GM13976 (cell line): ENCODE data around the gene NIPA2.

Experiments
- DNase-seq: peaks from one replicate; pipeline ENCODE4 v3.0.0; 2012; ENCODE audit warnings: low spot score
- in situ Hi-C: fragments of 300-500 bp; cut with MboI; formaldehyde crosslinking; loops from one replicate; pipeline ENCODE4 v1.12.0; 2022; ENCODE audit warnings: low sequenced_read_pairs, mixed read lengths, inconsistent platforms; ENCODE audit not compliant: unreplicated experiment
- TF ChIP-seq, protein P1 (sequence below): IDR thresholded peaks from 2 replicates; pipeline ENCODE4 v1.5.1; 2012; ENCODE audit warnings: borderline replicate concordance, mild to moderate bottlenecking; ENCODE audit not compliant: insufficient read depth; ENCODE audit errors: extremely low read depth, missing control alignments, control extremely low read depth

The NIPA2 gene

DNA sequence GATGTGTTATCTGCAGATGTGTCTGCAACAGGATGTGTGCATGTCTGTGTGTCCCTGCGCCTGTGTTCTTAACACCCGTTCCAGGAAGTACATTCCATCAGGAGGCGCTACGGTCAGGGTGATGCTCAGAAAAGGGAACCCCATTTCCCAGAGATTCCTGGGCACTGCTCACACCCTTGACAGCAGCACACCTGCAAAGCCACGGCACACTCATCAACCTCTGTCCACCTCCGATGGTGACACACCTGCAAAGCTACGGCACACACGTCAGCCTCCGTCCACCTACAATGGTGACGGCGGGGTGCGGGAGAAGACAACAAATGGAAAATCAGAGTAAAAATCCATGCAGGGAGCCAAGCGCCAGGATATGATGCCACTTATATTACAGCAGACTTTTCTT, 55.4 kb downstream of the NIPA2 start:
- DNase-seq = no peak
- TF ChIP-seq, protein P1, sequence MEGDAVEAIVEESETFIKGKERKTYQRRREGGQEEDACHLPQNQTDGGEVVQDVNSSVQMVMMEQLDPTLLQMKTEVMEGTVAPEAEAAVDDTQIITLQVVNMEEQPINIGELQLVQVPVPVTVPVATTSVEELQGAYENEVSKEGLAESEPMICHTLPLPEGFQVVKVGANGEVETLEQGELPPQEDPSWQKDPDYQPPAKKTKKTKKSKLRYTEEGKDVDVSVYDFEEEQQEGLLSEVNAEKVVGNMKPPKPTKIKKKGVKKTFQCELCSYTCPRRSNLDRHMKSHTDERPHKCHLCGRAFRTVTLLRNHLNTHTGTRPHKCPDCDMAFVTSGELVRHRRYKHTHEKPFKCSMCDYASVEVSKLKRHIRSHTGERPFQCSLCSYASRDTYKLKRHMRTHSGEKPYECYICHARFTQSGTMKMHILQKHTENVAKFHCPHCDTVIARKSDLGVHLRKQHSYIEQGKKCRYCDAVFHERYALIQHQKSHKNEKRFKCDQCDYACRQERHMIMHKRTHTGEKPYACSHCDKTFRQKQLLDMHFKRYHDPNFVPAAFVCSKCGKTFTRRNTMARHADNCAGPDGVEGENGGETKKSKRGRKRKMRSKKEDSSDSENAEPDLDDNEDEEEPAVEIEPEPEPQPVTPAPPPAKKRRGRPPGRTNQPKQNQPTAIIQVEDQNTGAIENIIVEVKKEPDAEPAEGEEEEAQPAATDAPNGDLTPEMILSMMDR = no peak
- in situ Hi-C loops = no loop called here

GRCh38 chr15:22895465-22896190, 57.2 kb downstream of the NIPA2 start:
- DNase-seq = no peak
- TF ChIP-seq, protein P1 = no peak
- in situ Hi-C loops = no loop called here

- in situ Hi-C loops = no loop called here
- TF ChIP-seq, protein P1 = no peak
- no peak for DNase-seq
Observed at GRCh38 chr15:22902046-22902445, 63.6 kb downstream of the NIPA2 start.

- in situ Hi-C loops = no loop called here
- no peak for DNase-seq
- TF ChIP-seq, protein P1 = peak; percentile 17
Observed at GRCh38 chr15:22902578-22902977, 64.1 kb downstream of the NIPA2 start.

DNA sequence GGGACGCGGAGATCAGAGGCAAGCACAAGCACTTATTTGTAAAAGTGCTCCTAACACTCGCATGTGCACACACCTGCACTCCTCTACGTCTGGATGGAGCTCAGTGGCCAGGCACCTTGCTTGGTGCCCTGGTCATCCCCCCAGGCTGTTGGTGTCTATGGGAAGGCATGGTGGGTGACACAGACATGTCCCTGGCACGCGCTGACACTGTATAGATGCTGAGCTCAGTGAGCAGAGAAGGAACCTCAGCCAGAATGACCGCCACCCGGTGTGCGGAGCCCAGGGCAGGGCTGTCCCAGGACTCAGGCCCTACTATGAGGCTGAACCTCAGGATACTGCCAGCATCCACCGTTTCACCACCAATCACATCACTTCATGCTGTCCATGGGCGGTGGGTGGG, 64.5 kb downstream of the NIPA2 start:
- no peak for DNase-seq
- in situ Hi-C loops = no loop called here
- TF ChIP-seq, protein P1 = no peak

- TF ChIP-seq, protein P1 = no peak
- in situ Hi-C loops = no loop called here
- no peak for DNase-seq
Observed at GRCh38 chr15:22903427-22903826, 65.0 kb downstream of the NIPA2 start.
